GM21737 (cell line): ENCODE results near the gene CTCFL.

Experiments used
- ATAC-seq: cut with Tn5 transposase; IDR thresholded peaks from one replicate; pipeline ENCODE4 v1.9.1; 2021; ENCODE audit warnings: mild to moderate bottlenecking, moderate library complexity; ENCODE audit not compliant: unreplicated experiment

The CTCFL gene

GRCh38 chr20:57537822-57538221 lies 12.9 kb upstream of the CTCFL start:
- ATAC-seq = no peak

DNA sequence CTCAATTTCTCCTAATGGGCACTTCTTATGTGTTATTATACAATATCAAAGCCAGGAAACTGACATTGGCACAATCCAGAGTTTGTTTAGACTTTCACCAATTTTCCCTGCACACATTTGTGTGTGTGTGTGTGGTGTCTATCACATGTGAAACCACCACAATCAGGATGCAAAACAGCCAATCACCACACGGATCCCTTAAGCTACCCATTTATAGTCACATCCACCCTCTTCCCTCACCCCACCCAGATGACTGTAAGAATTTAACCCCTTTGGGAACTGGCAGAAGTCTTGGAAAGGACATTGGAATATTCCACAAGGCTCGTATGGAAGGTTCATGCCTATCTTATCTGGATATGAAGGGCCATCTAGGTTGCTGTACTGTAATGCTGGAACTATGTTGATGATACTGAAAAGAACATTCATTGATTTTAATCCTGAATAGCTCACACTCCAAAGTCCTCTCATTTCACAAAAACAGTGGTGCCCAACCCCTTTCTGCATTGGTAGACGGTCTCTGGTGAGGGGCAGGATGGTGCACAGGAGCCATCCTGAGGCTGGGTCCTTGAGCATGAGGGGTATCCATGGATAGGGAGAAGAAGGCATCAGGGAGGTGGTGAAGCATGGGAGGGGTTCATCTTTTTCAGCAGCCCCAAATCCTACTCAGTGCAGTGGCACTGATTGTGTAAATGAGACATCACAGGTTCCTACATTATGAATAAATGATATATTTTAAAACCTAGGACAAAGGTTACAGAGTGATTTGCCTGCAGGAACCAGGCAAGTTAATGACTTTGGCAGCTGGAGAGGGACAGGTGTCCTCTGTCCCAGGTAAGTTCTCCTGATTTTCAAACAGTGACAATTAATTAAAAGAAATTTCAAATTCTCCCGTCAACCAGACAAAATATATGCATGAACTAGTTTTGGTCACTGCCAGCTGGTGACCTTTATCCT lies 12.1 kb upstream of the CTCFL start:
- no peak for ATAC-seq

DNA sequence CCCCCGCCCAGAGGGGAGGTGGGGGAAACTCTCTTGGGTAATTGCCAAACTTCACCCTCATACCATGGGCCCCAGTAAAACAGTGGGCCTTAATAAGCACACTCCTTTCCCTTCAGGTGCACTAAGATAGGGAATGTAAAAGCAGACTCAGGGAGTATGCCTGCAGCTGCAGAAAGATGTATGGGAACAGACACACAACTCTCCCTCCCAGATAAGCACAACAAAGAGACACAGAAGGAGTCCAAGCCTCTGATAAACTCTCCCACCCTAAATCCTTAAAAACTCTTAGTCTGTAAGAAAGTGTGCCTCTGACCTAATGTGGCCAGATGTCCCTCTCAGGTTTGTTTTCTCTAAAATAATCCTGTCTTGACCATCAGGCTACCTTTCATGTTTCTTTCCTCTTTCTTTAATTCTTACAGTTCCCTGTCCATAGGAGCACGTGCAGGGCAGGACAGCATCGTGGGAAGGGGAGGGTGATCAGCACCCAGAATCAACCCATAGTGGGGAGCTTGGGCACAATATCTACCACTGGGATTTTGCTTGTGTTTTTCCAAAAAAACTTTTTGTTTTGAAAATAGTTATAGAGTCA lies 11.3 kb upstream of the CTCFL start:
- ATAC-seq = no peak

- no peak for ATAC-seq
Observed at GRCh38 chr20:57535297-57535696, 10.4 kb upstream of the CTCFL start.

DNA sequence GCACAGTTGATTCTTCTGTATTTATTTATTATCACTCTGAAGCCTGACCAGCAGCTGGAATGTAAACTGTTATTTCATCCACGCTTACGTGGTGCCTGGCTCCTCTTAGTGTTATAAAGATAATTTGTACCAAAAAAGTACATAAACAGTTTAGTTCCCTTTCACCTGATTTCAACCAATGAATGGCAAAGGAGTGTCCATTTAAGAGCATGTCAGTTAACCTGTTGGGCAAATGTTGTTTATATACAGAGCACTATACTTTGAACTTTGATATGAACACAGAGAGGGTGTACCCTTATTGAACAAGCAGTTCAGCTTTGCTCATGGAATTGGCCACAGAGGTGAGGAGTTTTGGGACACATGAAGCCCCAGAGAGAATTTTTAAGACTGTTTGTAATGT lies 7.2 kb upstream of the CTCFL start:
- ATAC-seq = no peak

DNA sequence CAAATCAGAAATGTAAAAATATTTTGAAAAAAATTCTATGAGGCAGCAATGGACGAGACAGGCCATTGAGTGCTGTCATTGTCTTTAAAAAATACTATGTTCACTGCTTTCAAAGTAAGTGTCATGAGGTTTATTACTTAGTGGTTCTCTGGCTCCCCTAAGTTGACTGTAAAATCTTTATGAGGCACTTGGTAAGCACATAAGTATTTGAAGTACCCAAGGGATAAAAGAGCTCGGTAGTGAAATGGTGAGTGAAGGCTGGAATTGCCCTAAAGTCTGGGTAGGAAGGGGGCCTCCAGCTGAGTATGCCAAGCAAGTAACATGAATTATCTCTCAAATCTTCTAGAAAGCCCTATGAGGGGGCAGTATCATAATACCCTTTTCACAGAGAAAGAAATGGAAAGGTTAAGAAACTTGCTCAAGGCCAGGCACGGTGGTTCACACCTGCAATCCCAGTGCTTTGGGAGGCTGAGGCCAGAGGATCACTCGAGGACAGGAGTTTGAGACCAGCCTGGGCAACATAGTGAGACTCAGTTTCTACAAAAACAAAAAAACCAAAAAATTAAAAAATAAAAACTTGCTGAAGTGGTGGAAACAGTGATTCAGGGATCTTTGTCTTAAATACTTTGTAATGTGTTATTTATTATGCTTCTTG lies 5.5 kb upstream of the CTCFL start:
- no peak for ATAC-seq

DNA sequence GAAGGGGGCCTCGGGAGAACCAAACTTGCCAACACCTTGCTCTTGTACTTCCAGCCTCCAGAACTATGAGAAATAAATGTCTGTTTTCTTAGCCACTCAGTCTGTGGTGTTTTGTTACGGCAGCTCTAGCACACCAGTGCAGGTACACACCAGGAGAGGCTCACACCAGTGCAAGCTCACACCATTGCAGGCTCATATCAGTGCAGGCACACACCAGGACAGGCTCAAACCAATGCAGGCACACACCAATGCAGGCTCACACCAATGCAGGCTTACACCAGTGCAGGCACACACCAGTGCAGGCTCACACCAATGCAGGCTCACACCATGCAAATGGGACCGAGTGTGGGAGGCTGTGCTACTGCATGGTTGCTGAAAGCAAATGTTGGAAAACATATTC lies 4.9 kb upstream of the CTCFL start:
- no peak for ATAC-seq

DNA sequence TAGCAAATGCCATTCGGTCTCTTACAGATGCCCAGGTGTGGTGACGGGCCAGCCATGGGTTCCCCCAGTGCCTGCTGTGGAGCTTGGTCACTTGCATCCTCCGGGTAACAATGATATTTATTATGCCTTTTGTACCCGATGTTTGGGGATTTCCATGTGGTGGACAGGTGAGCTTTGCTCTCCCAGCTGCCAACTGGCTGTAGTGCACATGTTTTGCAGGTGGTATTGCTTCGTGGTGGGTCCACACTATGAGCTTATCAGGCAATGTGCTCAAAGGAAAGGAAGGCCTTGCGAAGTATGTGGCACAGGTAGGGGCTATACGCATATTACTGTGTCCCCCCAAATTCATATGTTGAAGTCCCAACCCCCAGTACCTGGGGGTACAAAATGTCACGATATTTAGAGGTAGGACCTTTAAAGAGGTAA lies 4.2 kb upstream of the CTCFL start:
- no peak for ATAC-seq

DNA sequence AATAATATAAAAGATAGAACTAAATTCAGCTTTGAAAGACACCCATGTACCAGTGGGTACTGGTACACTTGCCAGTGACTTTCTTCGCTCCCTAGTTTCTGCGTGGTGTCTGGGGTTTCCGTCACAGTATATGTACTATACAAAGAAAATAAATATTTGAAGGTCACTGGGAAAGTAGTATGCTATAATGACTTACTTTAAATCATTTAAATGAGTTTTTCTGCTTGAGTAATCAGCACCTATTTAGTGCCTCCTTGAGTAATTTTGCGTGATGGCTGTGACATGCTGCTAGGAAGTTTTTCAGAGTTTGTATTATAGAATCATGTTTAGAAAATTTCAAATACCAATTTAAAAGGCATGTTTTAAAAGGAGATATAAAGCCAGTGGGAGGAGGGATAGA lies 3.2 kb upstream of the CTCFL start:
- no peak for ATAC-seq

DNA sequence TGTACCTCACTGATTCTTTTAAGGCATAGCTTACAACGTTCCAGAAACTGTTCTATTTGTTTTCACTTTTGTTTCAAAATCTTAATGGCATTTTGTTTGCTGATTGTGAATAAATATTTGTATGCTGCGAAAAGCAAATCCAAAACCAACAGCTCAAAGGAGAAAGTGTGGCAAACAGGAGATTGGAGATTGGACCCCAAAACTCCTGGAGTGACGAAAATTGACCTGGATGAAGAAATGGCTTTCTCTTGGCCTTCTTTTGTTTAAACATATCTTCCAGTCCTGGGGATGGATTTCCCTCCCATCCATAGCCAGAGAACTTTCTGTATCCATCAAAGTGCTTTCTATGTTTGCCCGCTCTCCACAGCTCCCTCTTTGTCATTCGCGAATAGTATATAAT lies 2.8 kb upstream of the CTCFL start:
- ATAC-seq = no peak

DNA sequence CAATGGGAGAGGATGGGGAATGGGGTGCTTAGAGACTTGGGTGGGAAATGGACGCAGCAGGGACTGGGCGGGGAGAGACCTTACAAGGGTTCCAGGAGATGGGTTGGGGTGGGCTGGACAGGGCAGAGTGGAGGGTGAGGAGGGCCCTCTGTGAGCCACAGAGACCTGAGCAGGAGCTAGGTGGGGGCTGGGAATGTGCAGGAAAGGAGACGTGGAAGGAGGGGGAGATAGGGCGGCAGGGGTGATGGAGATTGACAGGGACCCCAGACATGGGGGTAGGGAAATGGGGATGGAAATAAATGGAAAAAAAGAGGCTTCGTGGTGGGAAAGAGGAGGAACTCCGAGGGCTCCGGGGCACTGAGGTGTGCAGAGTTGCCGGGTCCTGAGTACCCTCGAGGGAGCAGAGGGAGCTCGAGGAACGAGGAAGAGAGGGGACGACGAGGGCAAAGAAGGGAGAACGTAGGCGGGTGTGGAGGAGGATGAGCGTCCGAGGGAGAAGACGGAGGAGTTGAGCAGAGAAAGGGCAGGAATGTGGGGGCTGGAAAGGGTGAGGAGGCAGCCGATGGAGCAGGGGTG lies 2.0 kb upstream of the CTCFL start:
- ATAC-seq = no peak

GRCh38 chr20:57526087-57526884 lies 1.3 kb upstream of the CTCFL start:
- ATAC-seq = no peak

DNA sequence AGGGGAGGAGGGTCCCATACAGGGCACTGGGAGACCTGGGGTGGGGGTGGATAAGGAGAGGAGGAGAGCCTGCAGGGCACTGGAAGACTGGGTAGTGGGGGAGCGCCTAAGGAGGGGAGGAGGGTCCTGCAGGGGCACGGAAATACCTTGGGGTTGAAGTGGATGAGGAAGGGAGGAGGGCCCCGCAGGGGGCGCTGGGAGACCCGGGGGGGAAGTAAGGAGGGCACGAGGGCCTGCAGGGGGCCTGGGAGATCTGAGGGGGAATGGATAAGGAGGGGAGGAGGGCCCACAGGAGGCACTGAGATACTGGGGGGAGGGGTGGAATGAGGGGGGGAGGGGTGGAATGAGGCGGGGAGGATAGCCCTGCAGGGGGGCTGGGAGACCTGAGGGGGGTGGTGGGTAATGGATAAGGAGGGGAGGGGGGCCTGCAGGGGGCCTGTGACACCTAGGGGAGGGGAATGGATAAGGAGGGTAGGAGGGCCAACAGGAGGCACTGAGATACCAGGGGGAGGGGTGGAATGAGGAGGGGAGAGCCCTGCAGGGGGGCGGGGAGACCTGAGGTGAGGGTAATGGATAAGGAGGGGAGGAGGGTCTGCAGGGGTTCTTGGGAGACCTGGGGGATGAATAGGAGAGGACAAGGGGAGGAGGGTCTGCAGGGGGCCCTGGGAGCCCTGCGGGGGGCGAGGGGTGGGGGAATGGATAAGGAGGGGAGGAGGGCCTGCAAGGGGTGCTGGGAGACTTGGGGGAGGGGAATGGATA lies 567 bp upstream of the CTCFL start:
- no peak for ATAC-seq

- ATAC-seq = no peak
Observed at GRCh38 chr20:57523782-57524181, 1.2 kb downstream of the CTCFL start.

DNA sequence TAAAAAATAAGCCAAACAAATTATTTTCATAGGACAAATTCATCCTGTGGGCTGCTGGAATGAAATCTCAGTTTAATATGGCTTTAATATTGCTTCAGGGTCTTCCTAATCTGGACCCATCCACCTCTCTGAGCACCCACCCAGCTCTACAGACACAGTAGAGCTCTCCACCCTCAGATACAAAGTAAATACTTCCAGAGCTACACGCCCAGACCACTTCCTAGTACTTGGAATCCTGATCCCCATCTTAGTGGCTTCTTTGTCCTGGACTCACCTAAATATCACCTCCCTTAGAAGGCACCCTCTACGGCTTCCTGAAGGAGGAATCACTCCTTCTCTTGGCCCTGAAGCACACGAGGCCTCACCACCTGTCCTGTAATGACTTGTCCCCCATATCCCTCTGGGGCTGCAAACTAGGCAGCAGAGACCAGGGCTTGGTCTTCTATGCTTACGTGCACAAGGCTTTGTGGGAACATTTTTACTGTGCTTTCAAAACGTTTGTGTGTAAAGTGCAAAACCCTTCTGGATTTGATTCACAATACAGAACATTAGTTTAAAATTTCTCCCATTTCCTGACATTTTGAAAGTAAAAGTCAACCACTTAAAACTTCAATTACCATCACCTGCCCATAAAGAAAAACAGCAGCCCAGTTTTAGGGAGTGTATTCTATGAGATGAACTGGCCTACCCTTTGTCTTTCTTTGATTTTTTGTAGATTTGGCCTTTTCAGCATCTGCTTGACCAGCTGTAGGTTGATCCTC lies 2.4 kb downstream of the CTCFL start:
- no peak for ATAC-seq

DNA sequence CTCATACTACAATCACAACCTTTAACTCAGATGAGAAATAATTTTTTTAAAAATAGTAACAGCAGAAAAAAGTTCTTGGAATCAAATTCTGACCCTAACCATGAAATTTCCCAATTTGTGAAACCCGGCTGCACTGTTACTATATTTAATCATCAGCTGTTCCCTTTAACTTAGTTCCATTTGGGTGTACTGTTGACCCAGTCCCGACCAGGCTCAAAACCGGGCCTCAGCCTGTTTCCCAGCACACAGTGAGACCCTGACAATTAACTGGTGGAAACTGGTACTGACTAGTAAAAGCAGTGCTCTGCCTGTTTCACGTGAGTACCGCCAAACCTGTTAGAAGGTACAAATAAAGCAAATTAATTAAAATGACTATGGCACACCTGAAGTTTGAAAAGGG lies 7.0 kb downstream of the CTCFL start:
- ATAC-seq = no peak

DNA sequence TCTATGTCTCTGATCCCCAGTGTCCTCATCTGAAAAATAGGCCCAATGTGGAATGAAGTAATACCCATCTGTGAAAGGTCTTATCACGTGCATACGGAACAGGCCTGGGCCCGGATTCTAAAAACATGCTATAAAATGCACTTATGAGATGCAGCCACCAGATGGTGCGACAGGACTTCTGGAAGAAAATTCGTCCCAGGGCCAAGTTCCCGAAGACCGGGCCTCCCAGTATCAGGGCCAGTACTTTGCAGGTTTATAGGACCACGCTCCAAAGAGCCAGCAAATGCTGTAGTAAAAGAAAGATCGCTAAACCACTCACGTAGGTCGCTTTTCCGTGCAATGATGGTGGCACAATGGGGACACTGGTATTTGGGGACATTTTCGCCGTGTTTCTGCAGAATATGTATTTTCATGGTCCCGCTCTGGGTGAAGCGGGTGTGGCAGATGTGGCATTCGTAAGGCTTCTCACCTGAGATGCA lies 10.6 kb downstream of the CTCFL start:
- ATAC-seq = no peak

- no peak for ATAC-seq
Observed at GRCh38 chr20:57513199-57513598, 11.7 kb downstream of the CTCFL start.

GRCh38 chr20:57512432-57512831 lies 12.5 kb downstream of the CTCFL start:
- ATAC-seq = no peak
